ENCODE data around the gene SHROOM3. TPM values are rescaled to one million over a fixed set of nuclear protein-coding genes. Genes with fewer than 3 reads are reported as not detected.

Gene SHROOM3
- total and polyA plus RNA-seq, 4 donors, result 14.4 to 75.1 (median 47.3) TPM

DNA sequence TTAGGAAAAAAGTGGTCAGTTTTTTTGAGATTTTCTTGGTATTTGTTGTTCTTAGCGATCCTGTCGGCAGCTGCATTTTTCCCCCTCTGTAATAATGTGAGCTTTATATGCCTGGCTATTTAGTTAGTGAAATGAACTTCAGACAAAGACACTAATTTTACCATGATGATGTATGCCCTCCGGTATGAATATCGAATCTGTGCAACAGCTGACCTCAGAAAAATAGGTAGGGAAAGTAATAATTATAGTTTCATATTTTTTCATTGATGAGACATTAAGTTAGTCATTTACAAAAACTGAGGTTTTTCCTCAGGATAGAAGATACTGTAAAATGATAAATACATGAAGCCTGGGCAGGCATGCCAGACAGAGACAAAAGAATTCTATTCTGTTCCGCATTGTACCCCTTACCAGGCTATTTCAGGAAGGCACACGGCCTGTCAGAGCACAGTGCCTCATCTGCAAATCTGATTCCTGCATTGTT, 155.8 kb downstream of the SHROOM3 start:
- Histone ChIP-seq H3K27me3 (ENCODE audit: control insufficient read depth in 3 of 3, insufficient read depth in 3 of 3, low read length in 2 of 3) (no peaks in the 10 kb centered on the region), H3K4me1 (ENCODE audit: control insufficient read depth in 5 of 5, insufficient read depth in 5 of 5, low read length in 5 of 5) (peaks cover 0 to 19% (median 7%) of the 10 kb centered on the region in 5 donors), H3K36me3 (ENCODE audit: control insufficient read depth in 4 of 4, insufficient read depth in 4 of 4, low read length in 4 of 4) (no peaks in the 10 kb centered on the region), H3K9me3 (ENCODE audit: control insufficient read depth in 4 of 4, insufficient read depth in 3 of 4, low read length in 3 of 4) (peaks cover 0 to 3% (median 0%) of the 10 kb centered on the region in 4 donors), H3K27ac (ENCODE audit: low read depth in 1 of 2, low read length in 1 of 2) (peak overlapping the region; percentile 81 to 94), H3K9ac (ENCODE audit: insufficient read depth in 1 of 2, low read length in 2 of 2) (no peak overlapping the region), H3K4me3 (no peak overlapping the region)
- TF ChIP-seq, protein P1, sequence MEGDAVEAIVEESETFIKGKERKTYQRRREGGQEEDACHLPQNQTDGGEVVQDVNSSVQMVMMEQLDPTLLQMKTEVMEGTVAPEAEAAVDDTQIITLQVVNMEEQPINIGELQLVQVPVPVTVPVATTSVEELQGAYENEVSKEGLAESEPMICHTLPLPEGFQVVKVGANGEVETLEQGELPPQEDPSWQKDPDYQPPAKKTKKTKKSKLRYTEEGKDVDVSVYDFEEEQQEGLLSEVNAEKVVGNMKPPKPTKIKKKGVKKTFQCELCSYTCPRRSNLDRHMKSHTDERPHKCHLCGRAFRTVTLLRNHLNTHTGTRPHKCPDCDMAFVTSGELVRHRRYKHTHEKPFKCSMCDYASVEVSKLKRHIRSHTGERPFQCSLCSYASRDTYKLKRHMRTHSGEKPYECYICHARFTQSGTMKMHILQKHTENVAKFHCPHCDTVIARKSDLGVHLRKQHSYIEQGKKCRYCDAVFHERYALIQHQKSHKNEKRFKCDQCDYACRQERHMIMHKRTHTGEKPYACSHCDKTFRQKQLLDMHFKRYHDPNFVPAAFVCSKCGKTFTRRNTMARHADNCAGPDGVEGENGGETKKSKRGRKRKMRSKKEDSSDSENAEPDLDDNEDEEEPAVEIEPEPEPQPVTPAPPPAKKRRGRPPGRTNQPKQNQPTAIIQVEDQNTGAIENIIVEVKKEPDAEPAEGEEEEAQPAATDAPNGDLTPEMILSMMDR (IDR thresholded peaks at IDR 0.05; ENCODE audit: control extremely low read depth, extremely low read depth), result no peak
- WGBS, 2 donors, result 67 to 81% methylated on average over 6 of the region's 6 CpGs
- DNase-seq, result no peak
- no peak for ATAC-seq (ENCODE audit: insufficient read depth, low FRiP score)

DNA sequence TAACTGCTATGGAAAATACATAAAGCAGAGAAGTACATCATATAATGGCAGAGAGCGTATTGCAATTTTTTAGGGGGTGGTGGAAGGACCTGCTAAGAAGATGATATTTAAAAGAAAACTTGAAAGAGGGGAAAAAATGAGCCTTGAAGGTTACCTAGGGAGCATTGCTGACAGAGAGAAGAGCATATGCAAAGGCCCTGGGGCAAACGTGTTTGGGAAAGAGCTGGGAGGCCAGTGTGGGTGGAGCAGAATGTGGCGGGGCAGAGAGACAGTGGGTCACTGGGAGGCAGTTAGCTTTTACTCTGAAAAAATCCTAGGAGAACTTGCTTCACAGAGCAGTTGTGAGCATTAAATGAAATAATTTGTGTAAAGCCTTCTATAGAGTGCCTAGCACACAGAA, 157.0 kb downstream of the SHROOM3 start:
- DNase-seq (no peak), ATAC-seq (ENCODE audit: insufficient read depth, low FRiP score) (no peak)
- 81 to 95% methylated on average over 3 of the region's 3 CpGs for WGBS, 2 donors
- TF ChIP-seq, protein P1 (IDR thresholded peaks at IDR 0.05; ENCODE audit: control extremely low read depth, extremely low read depth), result no peak
- H3K4me3 ChIP-seq, result no peak overlapping the region
- H3K27me3 ChIP-seq (ENCODE audit: control insufficient read depth in 3 of 3, insufficient read depth in 3 of 3, low read length in 2 of 3), result no peaks in the 10 kb centered on the region
- H3K27ac ChIP-seq (ENCODE audit: low read depth in 1 of 2, low read length in 1 of 2), result peak overlapping the region in 1 of 2 donors; percentile 81
- H3K4me1 ChIP-seq (ENCODE audit: control insufficient read depth in 5 of 5, insufficient read depth in 5 of 5, low read length in 5 of 5), result peaks cover 0 to 13% (median 7%) of the 10 kb centered on the region in 5 donors
- peaks cover 0 to 3% (median 0%) of the 10 kb centered on the region in 4 donors for H3K9me3 ChIP-seq (ENCODE audit: control insufficient read depth in 4 of 4, insufficient read depth in 3 of 4, low read length in 3 of 4)
- H3K36me3 ChIP-seq (ENCODE audit: control insufficient read depth in 4 of 4, insufficient read depth in 4 of 4, low read length in 4 of 4), result no peaks in the 10 kb centered on the region
- H3K9ac ChIP-seq (ENCODE audit: insufficient read depth in 1 of 2, low read length in 2 of 2), result no peak overlapping the region

DNA sequence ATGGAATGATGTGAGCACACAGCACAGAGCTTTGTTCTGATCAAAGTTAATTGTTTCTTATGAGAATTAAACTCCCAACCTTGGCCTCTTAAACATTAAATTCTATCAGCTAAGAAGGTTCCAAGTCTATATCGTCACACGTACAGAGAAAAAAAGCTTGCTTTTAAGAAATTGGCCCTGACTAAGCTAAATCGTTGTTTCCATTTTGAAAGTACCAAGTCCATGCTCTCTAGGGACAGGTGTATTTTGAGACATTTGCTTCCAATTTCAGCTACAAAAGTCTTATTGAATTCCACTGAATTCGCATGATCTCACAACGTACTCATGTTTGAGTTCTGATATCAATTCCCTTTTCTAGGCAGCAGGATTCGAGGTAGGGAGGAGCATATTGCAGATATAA, 157.4 kb downstream of the SHROOM3 start:
- DNase-seq, result no peak
- Histone ChIP-seq H3K27ac (ENCODE audit: low read depth in 1 of 2, low read length in 1 of 2) (no peak overlapping the region), H3K36me3 (ENCODE audit: control insufficient read depth in 4 of 4, insufficient read depth in 4 of 4, low read length in 4 of 4) (no peaks in the 10 kb centered on the region), H3K9me3 (ENCODE audit: control insufficient read depth in 4 of 4, insufficient read depth in 3 of 4, low read length in 3 of 4) (peaks cover 0 to 3% (median 0%) of the 10 kb centered on the region in 4 donors), H3K4me3 (no peak overlapping the region), H3K9ac (ENCODE audit: insufficient read depth in 1 of 2, low read length in 2 of 2) (no peak overlapping the region), H3K27me3 (ENCODE audit: control insufficient read depth in 3 of 3, insufficient read depth in 3 of 3, low read length in 2 of 3) (no peaks in the 10 kb centered on the region), H3K4me1 (ENCODE audit: control insufficient read depth in 5 of 5, insufficient read depth in 5 of 5, low read length in 5 of 5) (peaks cover 0 to 13% (median 7%) of the 10 kb centered on the region in 5 donors)
- 92 to 93% methylated on average over 6 of the region's 6 CpGs for WGBS, 2 donors
- TF ChIP-seq, protein P1 (IDR thresholded peaks at IDR 0.05; ENCODE audit: control extremely low read depth, extremely low read depth), result no peak
- ATAC-seq (ENCODE audit: insufficient read depth, low FRiP score), result no peak

DNA sequence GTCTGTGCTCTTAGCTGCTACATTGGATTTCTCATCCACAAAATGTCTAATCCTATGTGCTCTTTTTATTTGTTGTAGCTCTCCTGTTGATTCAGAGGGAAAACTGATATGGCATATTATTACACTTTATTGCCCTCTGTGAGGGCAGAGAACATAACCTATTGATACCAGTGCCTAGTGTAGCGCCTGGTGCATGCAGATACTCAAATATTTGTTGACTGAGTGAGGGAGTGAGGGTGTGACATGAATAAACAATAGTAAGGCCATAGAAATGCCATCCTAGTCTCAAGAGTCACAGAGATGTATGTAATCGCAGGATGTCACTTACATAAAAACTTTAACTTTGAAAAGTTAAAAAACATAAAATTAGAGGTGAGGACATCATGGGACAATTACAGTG, 159.1 kb downstream of the SHROOM3 start:
- ATAC-seq (ENCODE audit: insufficient read depth, low FRiP score) (no peak), DNase-seq (no peak)
- Histone ChIP-seq H3K4me1 (ENCODE audit: control insufficient read depth in 5 of 5, insufficient read depth in 5 of 5, low read length in 5 of 5) (peaks cover 0 to 14% (median 7%) of the 10 kb centered on the region in 5 donors), H3K36me3 (ENCODE audit: control insufficient read depth in 4 of 4, insufficient read depth in 4 of 4, low read length in 4 of 4) (no peaks in the 10 kb centered on the region), H3K4me3 (no peak overlapping the region), H3K27me3 (ENCODE audit: control insufficient read depth in 3 of 3, insufficient read depth in 3 of 3, low read length in 2 of 3) (no peaks in the 10 kb centered on the region), H3K9me3 (ENCODE audit: control insufficient read depth in 4 of 4, insufficient read depth in 3 of 4, low read length in 3 of 4) (peaks cover 0 to 3% (median 0%) of the 10 kb centered on the region in 4 donors), H3K27ac (ENCODE audit: low read depth in 1 of 2, low read length in 1 of 2) (peak overlapping the region in 1 of 2 donors; percentile 3), H3K9ac (ENCODE audit: insufficient read depth in 1 of 2, low read length in 2 of 2) (no peak overlapping the region)
- TF ChIP-seq, protein P1 (IDR thresholded peaks at IDR 0.05; ENCODE audit: control extremely low read depth, extremely low read depth), result no peak
- 70 to 83% methylated on average over 2 of the region's 2 CpGs for WGBS, 2 donors
